DMS53 treated with DMSO at 0.1 percent for 48 hours (cell line): ENCODE results near the gene NAALADL2.
A peak's percentile ranks its signal among the peaks of the same experiment; 100 is the strongest.
"Not testable (repeated sequence)": the region's sequence is repeated elsewhere in the genome, so short reads cannot be mapped to it uniquely, and the experiment has no call there.

Source experiments
- DNase-seq: peaks from one replicate; lab custom pipeline; 2025; ENCODE audit not compliant: unreplicated experiment; lab: John Stamatoyannopoulos, UW

The NAALADL2 gene

DNA sequence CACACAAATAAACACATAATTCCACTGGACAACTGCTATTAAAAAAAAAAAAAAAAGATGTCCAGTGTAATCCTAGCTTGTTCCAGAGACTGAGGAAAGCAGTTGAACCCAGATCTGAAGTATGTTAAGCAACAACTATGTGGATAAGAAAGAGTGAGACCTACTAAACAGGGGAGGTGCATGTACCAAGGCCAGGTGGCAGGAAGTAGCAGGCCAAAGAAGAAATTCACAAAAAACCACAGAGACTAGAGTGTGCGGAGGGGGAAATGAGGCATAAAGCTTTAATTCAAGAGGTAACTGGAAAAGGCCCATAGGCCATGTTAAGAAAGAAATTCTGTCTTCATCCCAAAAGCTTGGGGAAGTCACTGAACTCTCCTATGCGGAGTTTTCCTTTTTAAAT, 490.0 kb downstream of the NAALADL2 start:
- DNase-seq, result no peak

- no peak for DNase-seq
Observed at GRCh38 chr3:175355801-175356335, 496.7 kb downstream of the NAALADL2 start.

- DNase-seq, result peak; percentile 1
Observed at GRCh38 chr3:175356899-175357324, 497.8 kb downstream of the NAALADL2 start.

- no peak for DNase-seq
Observed at GRCh38 chr3:175357758-175358157, 498.6 kb downstream of the NAALADL2 start.

GRCh38 chr3:175358935-175359334, 499.8 kb downstream of the NAALADL2 start:
- no peak for DNase-seq

GRCh38 chr3:175370426-175370825, 511.3 kb downstream of the NAALADL2 start:
- DNase-seq, result not testable (repeated sequence)

DNA sequence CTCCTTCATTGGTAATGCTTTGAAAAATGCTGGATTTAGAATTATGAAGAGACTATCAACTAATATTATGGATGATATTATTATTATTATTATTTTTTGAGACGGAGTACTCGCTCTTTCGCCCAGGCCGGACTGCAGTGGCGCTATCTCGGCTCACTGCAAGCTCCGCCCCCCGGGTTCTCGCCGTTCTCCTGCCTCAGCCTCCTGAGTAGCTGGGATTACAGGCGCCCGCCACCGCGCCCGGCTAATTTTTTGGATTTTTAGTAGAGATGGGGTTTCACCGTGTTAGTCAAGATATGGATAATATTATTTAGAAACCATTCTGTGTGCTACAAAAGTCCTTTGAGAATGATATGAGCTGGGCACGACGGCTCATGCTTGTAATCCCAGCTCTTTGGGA, 512.1 kb downstream of the NAALADL2 start:
- DNase-seq, result not testable (repeated sequence)

- no peak for DNase-seq
Observed at GRCh38 chr3:175374705-175375104, 515.6 kb downstream of the NAALADL2 start.

GRCh38 chr3:175378348-175378747, 519.2 kb downstream of the NAALADL2 start:
- peak; percentile 62 for DNase-seq

DNA sequence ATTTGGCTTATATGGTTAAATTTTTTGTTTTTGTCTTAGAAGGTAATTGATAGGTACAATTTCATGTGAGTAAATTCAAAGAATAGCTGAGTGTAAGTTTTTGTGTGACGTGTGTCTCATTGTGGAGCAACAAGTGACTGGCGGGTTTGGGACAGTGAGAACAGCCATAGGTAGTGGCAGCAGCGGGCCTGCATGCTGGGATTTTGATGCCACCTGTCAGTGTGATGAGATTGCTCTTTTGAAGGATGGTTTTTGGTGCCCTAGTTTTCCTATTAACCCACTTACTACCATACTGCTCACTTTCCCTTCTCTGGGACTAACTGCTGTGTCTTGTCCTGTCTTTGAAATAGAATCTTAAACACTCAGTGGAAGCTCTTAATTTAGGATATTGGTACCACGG, 522.6 kb downstream of the NAALADL2 start:
- DNase-seq, result no peak

GRCh38 chr3:175383371-175383770, 524.2 kb downstream of the NAALADL2 start:
- no peak for DNase-seq

DNA sequence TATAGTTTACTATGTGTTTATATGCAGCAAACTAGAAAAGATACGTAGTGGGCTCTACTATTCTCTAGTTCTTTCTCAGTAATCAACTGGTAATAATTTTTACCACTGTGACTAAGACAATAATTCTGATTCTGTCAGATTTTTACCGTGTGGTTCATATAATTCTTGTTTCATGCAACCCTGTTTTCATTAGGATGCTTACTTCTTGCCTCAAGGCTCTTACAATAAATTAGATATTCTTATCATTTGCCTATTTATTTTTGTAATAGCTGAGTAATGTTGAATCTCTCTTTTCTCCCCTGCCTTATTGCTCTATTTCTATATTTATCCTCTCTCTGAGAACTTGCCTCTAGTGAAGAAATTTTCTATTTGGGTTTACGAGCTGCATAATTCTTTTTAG, 524.7 kb downstream of the NAALADL2 start:
- no peak for DNase-seq

DNA sequence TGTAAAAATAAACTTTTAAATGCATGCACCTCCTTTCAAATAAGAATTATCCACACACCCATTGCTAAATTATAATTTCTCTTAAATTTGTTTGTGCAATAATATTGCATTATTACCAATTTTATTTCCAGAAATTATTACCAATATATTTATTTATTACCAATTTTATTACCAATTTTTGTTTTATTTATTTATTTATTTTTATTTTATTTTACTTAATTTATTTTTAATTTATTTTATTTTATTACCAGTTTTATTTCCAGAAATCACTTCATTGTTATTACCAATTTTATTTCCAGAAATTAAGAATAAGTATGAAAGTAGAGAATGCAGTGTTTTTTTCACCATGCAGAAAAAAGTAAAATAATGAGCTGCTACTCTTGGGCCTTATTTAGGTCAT, 525.4 kb downstream of the NAALADL2 start:
- DNase-seq, result no peak

DNA sequence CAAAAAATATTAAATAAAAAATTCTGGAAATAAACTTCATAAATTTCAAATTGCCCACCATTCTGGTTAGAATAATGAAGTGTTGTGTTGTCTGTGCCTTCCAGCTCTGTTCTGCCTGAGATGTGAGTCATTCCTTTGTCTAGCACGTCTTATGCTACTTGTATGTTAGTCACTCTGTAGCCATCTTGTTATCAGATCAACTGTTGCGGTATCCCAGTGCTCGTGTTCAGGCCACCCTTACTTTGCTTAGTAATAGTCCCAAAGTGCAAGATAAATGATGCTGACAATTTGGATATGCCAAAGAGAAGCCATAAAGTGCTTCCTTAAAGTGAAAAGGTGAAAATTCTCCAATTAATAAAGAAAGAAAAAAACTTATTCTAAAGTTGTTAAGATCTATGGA, 527.5 kb downstream of the NAALADL2 start:
- DNase-seq, result no peak

GRCh38 chr3:175389560-175389959, 530.4 kb downstream of the NAALADL2 start:
- DNase-seq, result no peak

- DNase-seq, result no peak
Observed at GRCh38 chr3:175391601-175392000, 532.5 kb downstream of the NAALADL2 start.

DNA sequence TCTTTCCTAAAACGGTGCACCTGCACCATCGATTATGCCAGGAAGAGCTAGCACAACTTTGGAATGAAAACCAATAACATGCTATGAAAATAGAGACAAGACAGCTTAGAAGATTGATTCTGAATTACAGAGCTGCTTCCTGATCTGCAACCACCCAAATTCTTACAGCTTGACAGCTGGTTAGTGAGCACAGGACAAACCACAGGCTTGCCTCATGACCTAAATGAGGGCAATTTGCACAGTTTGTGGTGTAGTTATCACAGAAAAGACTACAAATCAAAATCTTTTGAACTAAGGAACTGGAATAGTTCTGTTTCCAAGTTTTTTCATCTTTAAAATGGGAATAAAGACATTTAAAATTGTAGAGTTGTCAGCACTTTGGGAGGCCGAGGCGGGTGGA, 533.5 kb downstream of the NAALADL2 start:
- DNase-seq, result no peak

- DNase-seq, result no peak
Observed at GRCh38 chr3:175397372-175397771, 538.2 kb downstream of the NAALADL2 start.

GRCh38 chr3:175398676-175399075, 539.5 kb downstream of the NAALADL2 start:
- no peak for DNase-seq

GRCh38 chr3:175399156-175399840, 540.2 kb downstream of the NAALADL2 start:
- DNase-seq, result no peak

DNA sequence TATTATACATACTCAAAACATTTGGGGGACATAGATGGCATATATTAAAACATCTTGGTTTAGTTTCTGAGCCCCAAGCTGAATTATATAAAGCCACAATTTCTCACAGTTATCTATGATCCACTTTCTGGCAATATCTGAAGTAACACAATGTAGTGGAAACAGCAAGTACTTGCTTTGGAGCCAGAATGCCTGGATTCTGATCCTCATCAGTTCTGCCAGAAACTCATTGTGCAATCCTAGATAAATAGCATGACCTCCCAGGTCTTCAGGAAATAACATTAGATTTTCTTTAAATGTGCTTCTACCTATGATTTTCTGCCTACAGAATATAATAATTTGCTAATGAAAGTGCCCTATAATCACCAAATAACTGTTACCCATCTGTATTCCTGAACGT, 544.9 kb downstream of the NAALADL2 start:
- DNase-seq, result no peak

DNA sequence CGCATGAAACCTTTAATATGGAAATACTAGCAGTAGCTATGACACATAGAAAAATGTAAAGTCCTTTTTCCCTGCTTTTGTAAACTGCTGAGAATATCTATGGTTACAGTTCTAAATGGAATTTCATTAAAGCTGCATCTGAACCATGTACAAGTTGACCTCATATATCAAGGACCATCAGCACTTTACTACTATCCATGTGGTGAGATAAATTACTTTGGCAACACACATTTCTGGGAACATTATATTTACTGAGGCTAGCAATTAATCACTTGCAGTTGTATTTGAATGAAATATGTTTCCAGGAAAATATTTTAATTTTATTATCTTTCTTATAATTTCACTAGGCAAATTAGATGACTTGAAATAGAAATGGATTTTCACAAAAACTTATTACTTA, 545.5 kb downstream of the NAALADL2 start:
- no peak for DNase-seq

- DNase-seq, result no peak
Observed at GRCh38 chr3:175410251-175410650, 551.1 kb downstream of the NAALADL2 start.
